Stomach (tissue), 9 donors: ENCODE data around the gene APP. TPM values are rescaled to one million over a fixed set of nuclear protein-coding genes. Genes with fewer than 3 reads are reported as not detected.

Experiments
- DNase-seq, 2 donors: peaks; one replicate each; pipeline versions ENCODE4 v3.0.0 to v3.0.0-alpha.2; 2013 to 2019
- H3K27ac ChIP-seq, 5 donors: fragments of 200-600 bp in 4 of 5; sonication (generic) in 4 of 5; one replicate each; pipeline ENCODE4 v1.5.1; 2013 to 2019; ENCODE audit warnings: mild to moderate bottlenecking in 1 of 5, moderate library complexity in 1 of 5
- H3K27me3 ChIP-seq, 3 donors: fragments of 200-600 bp; sonication (generic); one replicate each; pipeline ENCODE4 v1.5.1; 2017 to 2019; ENCODE audit warnings: mixed run types in 1 of 3
- H3K36me3 ChIP-seq, 4 donors: fragments of 200-600 bp; sonication (generic); 1 replicate in 3 of 4; 2 replicates in 1 of 4; pipeline ENCODE4 v1.5.1; 2016 to 2019
- H3K4me1 ChIP-seq, 4 donors: fragments of 200-600 bp; sonication (generic); one replicate each; pipeline ENCODE4 v1.5.1; 2016 to 2019
- H3K4me3 ChIP-seq, 4 donors: fragments of 200-600 bp; sonication (generic) in 3 of 4; one replicate each; pipeline ENCODE4 v1.5.1; 2016 to 2019; ENCODE audit warnings: mild to moderate bottlenecking in 1 of 4
- H3K9me3 ChIP-seq, 4 donors: fragments of 200-600 bp; sonication (generic); one replicate each; pipeline ENCODE4 v1.5.1; 2016 to 2019
- CTCF ChIP-seq, 7 experiments: fragments of 450-650 bp in 4 of 7; fragments of 200-600 bp in 3 of 7; sonication (generic) in 3 of 7; IDR thresholded peaks; one replicate each; pipeline ENCODE4 v1.5.1; 2016 to 2019; ENCODE audit warnings: antibody characterized with exemption in 7 of 7, control low read depth in 2 of 7, mild to moderate bottlenecking in 1 of 7
- EP300 ChIP-seq: sonication (generic); formaldehyde crosslinking; IDR thresholded peaks from one replicate; pipeline ENCODE4 v1.6.1; 2017; ENCODE audit warnings: antibody characterized with exemption
- POLR2A ChIP-seq, 4 donors: fragments of 450-650 bp; IDR thresholded peaks; one replicate each; pipeline ENCODE4 v1.6.1; 2016; ENCODE audit warnings: antibody characterized with exemption in 4 of 4, control low read depth in 2 of 4, mild to moderate bottlenecking in 1 of 4, moderate library complexity in 1 of 4
- POLR2AphosphoS5 ChIP-seq, 3 donors: sonication (generic); formaldehyde crosslinking; IDR thresholded peaks; one replicate each; pipeline ENCODE4 v1.6.1; 2016; ENCODE audit warnings: antibody characterized with exemption in 3 of 3
- WGBS, 5 donors: extraction: QIAGEN DNeasy Blood & Tissue Kit in 3 of 5; methylation state at CpG; one replicate each; pipeline versions ENCODE4 v1.1.5 to v1.1.7; 2013 to 2018; 5-methylcytosine and 5-hydroxymethylcytosine counted together
- intact Hi-C: fragments of 100-400 bp; cut with DNase I; formaldehyde crosslinking; loops from one replicate; pipeline ENCODE4 v1.15.1; 2023; ENCODE audit warnings: low total_unique reads
- polyA plus RNA-seq, 3 donors: library from polyadenylated mRNA; stranded (reverse); fragments of 200-250 nt; gene quantifications; one replicate each; pipeline ENCODE4 v1.2.3, GENCODE V29; 2013
- total RNA-seq, 5 donors: library from RNA; depleted of rRNA; stranded (reverse); fragments of >200 nt; gene quantifications; one replicate each; pipeline versions ENCODE4 v1.1.0 to v1.2.3, GENCODE V29; 2014 to 2016
- donor health status: healthy with polysubstance abuse.
- donor health status: Bipolar disorder and iron deficiency.
- donor health status: healthy.

The APP gene
- total and polyA plus RNA-seq, 8 donors: 41.2 to 408 (median 200) TPM

- TF ChIP-seq POLR2AphosphoS5 (IDR thresholded peaks at IDR 0.05): no peak
- TF ChIP-seq CTCF (IDR thresholded peaks at IDR 0.05): no peak
- TF ChIP-seq EP300: no peak
- TF ChIP-seq POLR2A (IDR thresholded peaks at IDR 0.05): no peak
These were observed 102.6 kb downstream of the APP start for GRCh38 chr21:26067836-26068594.

GRCh38 chr21:26064506-26064905 lies 106.1 kb downstream of the APP start:
- no peak overlapping the region for H3K4me3 ChIP-seq
- WGBS, 5 donors: 93 to 97% (median 95%) methylated on average over 6 of the region's 6 CpGs
- TF ChIP-seq POLR2A (IDR thresholded peaks at IDR 0.05) (no peak), EP300 (no peak), CTCF (IDR thresholded peaks at IDR 0.05) (no peak), POLR2AphosphoS5 (IDR thresholded peaks at IDR 0.05) (no peak)
- H3K27ac ChIP-seq: no peak overlapping the region
- H3K27me3 ChIP-seq: no peaks in the 10 kb centered on the region
- no peaks in the 10 kb centered on the region for H3K36me3 ChIP-seq
- intact Hi-C loops: no loop called here
- H3K9me3 ChIP-seq: no peaks in the 10 kb centered on the region
- H3K4me1 ChIP-seq: peaks cover 0 to 39% (median 18%) of the 10 kb centered on the region in 4 donors
- DNase-seq: no peak

More at GRCh38 chr21:26067836-26068594, 102.6 kb downstream of the APP start:
- no peaks in the 10 kb centered on the region for H3K9me3 ChIP-seq
- no peak overlapping the region for H3K4me3 ChIP-seq
- intact Hi-C loops: no loop called here
- no peak for DNase-seq
- peaks cover 9 to 43% (median 25%) of the 10 kb centered on the region in 4 donors for H3K4me1 ChIP-seq
- H3K36me3 ChIP-seq: no peaks in the 10 kb centered on the region
- 75 to 86% (median 82%) methylated on average over 12 of the region's 12 CpGs for WGBS, 5 donors
- H3K27me3 ChIP-seq: no peaks in the 10 kb centered on the region
- no peak overlapping the region for H3K27ac ChIP-seq

- Histone ChIP-seq H3K27me3 (no peaks in the 10 kb centered on the region), H3K4me3 (no peak overlapping the region), H3K36me3 (no peaks in the 10 kb centered on the region), H3K9me3 (no peaks in the 10 kb centered on the region), H3K4me1 (peaks cover 0 to 22% (median 7%) of the 10 kb centered on the region in 4 donors), H3K27ac (peak overlapping the region in 3 of 5 donors; percentile 41 to 49 (median 43))
- intact Hi-C loops: no loop called here
- no peak for TF ChIP-seq POLR2A (IDR thresholded peaks at IDR 0.05)
- TF ChIP-seq CTCF (IDR thresholded peaks at IDR 0.05): no peak
- TF ChIP-seq POLR2AphosphoS5 (IDR thresholded peaks at IDR 0.05): peak in 1 of 3 donors; percentile 14
- no peak for TF ChIP-seq EP300
- peak in 1 of 2 donors; percentile 34 for DNase-seq
- WGBS, 5 donors: 53 to 71% (median 64%) methylated on average over 4 of the region's 4 CpGs
These were observed 109.1 kb downstream of the APP start for GRCh38 chr21:26061437-26061836.

GRCh38 chr21:26060335-26061115 lies 110.0 kb downstream of the APP start:
- WGBS, 5 donors: 84 to 91% (median 87%) methylated on average over 7 of the region's 7 CpGs
- intact Hi-C loops: no loop called here
- Histone ChIP-seq H3K4me3 (no peak overlapping the region), H3K9me3 (no peaks in the 10 kb centered on the region), H3K27ac (peak overlapping the region in 3 of 5 donors; percentile 18 to 49 (median 43)), H3K4me1 (peaks cover 0 to 26% (median 14%) of the 10 kb centered on the region in 4 donors), H3K27me3 (no peaks in the 10 kb centered on the region), H3K36me3 (no peaks in the 10 kb centered on the region)
- DNase-seq: no peak
- TF ChIP-seq POLR2AphosphoS5 (IDR thresholded peaks at IDR 0.05): no peak
- no peak for TF ChIP-seq EP300
- TF ChIP-seq POLR2A (IDR thresholded peaks at IDR 0.05): no peak
- no peak for TF ChIP-seq CTCF (IDR thresholded peaks at IDR 0.05)
